ENCODE data around the gene UBE2J2. TPM values are rescaled to one million over a fixed set of nuclear protein-coding genes. Genes with fewer than 3 reads are reported as not detected.

Gene UBE2J2
- total RNA-seq, 6 experiments from 2014 or later, result 56.2 to 67.9 (median 61.1) TPM

DNA sequence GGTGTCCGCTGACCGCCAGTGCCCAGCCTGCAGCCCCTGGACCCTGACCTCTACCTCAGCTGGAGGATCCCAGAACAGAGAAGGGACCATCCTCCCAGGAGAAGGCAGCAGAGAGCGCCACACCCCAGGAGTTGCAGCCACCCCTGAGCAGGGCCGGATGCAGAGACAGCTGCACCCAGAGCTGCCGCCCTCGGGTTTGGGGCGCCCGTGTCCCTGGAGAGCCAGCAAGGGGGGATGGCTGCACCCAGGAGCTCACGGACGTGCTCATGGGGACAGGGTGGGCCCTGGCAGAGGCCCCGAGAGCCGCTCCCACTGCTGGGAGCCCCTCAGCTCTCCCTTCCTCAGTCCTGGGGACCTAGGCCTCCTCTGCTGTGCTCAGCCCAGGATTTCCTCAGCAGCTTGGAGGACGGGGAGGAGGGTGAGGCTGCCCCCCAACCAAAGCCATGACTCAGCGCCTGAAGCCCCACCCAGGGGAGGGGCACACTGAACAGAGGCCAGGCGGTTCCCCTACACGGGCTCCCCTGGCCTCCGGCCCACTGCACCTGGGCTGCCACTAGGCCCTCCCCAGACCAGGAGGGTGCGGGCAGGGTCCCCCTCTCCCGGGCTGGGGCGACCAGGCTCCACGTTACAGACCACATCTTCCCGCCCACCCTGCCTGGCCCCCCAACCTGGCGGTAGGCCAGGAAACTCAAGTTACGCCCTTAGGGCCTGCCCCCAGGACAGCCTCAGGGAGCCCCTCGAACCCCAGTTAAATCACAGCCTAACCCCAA, 31.8 kb upstream of the UBE2J2 start:
- H3K27ac Mint-ChIP-seq, result peak overlapping the region; percentile 87
- peaks cover 26% of the 10 kb centered on the region for H3K4me1 Mint-ChIP-seq (ENCODE audit: low read depth)
- H3K9me3 Mint-ChIP-seq, result no peaks in the 10 kb centered on the region
- peak overlapping the region; percentile 94 for H3K4me3 Mint-ChIP-seq
- no peaks in the 10 kb centered on the region for H3K36me3 Mint-ChIP-seq (ENCODE audit: low read depth)
- H3K27me3 Mint-ChIP-seq (ENCODE audit: insufficient read depth), result peaks cover 1% of the 10 kb centered on the region
- TF ChIP-seq, protein P1, sequence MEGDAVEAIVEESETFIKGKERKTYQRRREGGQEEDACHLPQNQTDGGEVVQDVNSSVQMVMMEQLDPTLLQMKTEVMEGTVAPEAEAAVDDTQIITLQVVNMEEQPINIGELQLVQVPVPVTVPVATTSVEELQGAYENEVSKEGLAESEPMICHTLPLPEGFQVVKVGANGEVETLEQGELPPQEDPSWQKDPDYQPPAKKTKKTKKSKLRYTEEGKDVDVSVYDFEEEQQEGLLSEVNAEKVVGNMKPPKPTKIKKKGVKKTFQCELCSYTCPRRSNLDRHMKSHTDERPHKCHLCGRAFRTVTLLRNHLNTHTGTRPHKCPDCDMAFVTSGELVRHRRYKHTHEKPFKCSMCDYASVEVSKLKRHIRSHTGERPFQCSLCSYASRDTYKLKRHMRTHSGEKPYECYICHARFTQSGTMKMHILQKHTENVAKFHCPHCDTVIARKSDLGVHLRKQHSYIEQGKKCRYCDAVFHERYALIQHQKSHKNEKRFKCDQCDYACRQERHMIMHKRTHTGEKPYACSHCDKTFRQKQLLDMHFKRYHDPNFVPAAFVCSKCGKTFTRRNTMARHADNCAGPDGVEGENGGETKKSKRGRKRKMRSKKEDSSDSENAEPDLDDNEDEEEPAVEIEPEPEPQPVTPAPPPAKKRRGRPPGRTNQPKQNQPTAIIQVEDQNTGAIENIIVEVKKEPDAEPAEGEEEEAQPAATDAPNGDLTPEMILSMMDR (IDR thresholded peaks at IDR 0.05), result peak; percentile 31; the same call in 1 of the 2 replicates
- DNase-seq, result peak; percentile 62

DNA sequence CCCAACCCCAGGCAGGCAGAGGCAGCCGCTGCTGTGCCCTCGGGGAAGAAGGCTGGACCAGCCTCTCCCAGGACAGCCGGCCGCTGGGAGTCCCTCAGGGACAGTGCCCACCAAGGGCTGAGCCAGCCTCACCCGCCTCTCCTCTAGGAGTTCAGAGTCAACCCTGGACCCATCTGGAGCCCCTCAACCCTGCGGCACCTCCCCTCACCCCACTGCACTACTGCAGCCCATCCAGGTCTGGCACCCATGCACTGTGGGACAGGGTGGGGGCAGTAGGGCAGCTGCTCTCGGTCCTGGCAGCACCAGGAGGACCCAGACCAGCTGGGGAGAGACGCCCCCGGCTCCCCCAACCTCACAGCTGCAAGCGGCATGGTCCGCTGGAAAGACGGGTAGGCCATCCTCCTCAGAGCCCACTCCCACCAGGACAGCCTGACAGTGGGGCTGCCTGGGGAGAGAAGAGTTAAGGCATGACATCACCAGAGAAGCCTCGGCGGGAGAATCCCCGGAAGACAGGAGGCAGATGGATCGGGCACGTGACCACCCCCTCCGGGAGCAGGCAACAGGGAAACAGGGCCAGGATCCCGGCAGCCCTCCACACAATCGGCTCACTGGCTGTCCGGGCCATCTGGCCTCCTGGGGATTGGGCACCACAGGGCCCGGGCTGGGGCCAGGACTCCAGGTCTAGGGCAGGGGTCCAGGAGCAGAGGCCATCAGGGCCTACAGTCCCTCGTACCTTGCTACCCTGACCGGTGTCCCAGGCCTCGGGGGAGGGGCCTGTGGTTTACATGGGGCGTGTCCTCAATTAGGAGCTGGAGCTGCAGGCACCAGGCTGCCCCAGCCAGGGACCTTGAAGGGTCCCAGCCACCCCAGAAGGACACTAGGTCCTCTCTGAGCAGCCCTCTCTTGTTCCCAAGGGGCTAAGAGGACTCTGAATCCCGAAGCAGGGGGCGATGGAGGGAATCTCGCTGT, 31.0 kb upstream of the UBE2J2 start:
- no peaks in the 10 kb centered on the region for H3K9me3 Mint-ChIP-seq
- TF ChIP-seq, protein P1 (IDR thresholded peaks at IDR 0.05), result 0 out of 2 replicates have a peak, but pooled peaks have one; percentile 9

DNA sequence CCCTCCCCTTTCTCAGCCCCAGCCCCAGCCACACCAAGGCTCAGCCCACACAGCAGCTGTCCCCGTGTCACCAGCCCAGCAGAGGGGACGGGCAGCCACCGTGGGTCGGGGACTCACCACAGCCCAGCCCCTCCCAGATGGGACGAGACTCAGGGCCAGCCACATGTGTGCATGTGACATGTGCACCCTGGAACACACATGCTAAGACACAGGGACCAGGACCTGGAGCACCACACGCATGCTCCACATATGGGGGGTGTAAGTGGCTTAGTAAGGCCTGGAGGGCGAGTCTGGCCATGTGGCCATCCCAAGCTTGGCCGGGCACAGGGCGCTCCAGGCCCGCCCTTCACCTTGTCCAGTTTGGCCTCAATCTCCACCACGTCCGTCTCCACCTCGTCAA, 30.1 kb upstream of the UBE2J2 start:
- Mint-ChIP-seq H3K27me3 (ENCODE audit: insufficient read depth) (peaks cover 3% of the 10 kb centered on the region), H3K27ac (0 out of 2 replicates have a peak overlapping the region, but pooled peaks have one; percentile 7), H3K4me3 (no peak overlapping the region), H3K9me3 (no peaks in the 10 kb centered on the region), H3K36me3 (ENCODE audit: low read depth) (no peaks in the 10 kb centered on the region), H3K4me1 (ENCODE audit: low read depth) (peaks cover 26% of the 10 kb centered on the region)
- TF ChIP-seq, protein P1 (IDR thresholded peaks at IDR 0.05), result no peak
- DNase-seq, result no peak

More for the DNA sequence above, 31.0 kb upstream of the UBE2J2 start:
- Mint-ChIP-seq H3K27ac (peak overlapping the region; percentile 87), H3K27me3 (ENCODE audit: insufficient read depth) (peaks cover 3% of the 10 kb centered on the region), H3K4me1 (ENCODE audit: low read depth) (peaks cover 26% of the 10 kb centered on the region), H3K36me3 (ENCODE audit: low read depth) (no peaks in the 10 kb centered on the region), H3K4me3 (peak overlapping the region; percentile 94)
- peak; percentile 74 for DNase-seq

DNA sequence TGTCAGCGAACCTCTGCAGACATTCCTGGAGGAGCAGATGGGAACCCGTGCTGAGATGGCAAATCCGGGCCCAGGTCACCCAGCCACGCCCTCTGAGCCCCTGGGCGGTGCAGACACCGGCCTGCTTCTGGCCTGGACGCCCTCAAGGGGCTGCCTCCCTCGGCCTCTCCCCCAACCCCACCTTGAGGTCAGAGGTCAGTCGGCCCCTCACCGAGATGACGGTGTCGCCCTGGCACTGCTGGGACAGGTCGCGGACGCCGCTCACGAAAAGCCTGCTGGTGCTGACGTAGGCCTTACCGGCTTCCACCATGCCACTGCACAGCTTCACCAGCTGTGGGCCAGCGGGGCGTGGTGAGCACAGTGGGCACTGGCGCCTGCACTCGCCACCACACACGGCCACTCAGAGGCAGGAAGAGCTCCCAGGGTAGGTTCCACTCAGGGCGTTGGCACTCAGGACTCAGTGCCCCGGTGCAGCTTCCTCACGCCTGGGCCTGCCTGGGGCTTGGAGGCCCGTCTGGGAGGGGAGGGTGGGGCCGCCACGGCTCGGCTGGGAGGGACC, 29.4 kb upstream of the UBE2J2 start:
- no peak overlapping the region for H3K27ac Mint-ChIP-seq
- TF ChIP-seq, protein P1 (IDR thresholded peaks at IDR 0.05), result no peak
- peaks cover 26% of the 10 kb centered on the region for H3K4me1 Mint-ChIP-seq (ENCODE audit: low read depth)
- H3K36me3 Mint-ChIP-seq (ENCODE audit: low read depth), result no peaks in the 10 kb centered on the region
- no peaks in the 10 kb centered on the region for H3K9me3 Mint-ChIP-seq
- H3K4me3 Mint-ChIP-seq, result no peak overlapping the region
- peaks cover 3% of the 10 kb centered on the region for H3K27me3 Mint-ChIP-seq (ENCODE audit: insufficient read depth)
- no peak for DNase-seq

DNA sequence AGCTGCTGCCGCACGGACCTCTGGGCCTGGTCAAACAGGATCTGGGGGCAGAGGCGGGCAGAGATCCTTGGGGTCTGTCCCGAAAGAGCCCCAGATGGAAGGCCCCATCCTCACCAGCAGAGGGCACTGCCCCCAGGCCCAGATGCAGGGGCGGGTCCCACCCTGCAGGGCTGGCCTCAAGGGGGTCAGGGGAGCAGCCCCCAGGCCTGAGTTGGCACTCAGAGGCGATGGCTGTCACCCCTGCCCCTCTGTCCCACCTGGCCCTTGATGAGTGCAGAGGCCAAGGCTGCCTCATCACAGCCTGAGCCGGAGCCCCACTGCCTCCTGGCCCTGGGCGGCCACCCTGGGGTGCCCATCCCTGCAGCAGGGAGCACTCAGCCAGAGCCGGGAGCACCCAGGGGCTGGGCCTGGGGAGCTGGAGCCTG, 28.4 kb upstream of the UBE2J2 start:
- H3K27ac Mint-ChIP-seq, result no peak overlapping the region
- DNase-seq, result no peak
- H3K4me3 Mint-ChIP-seq, result no peak overlapping the region
- H3K4me1 Mint-ChIP-seq (ENCODE audit: low read depth), result peaks cover 24% of the 10 kb centered on the region
- no peaks in the 10 kb centered on the region for H3K36me3 Mint-ChIP-seq (ENCODE audit: low read depth)
- H3K9me3 Mint-ChIP-seq, result no peaks in the 10 kb centered on the region
- TF ChIP-seq, protein P1 (IDR thresholded peaks at IDR 0.05), result peak; percentile 77
- H3K27me3 Mint-ChIP-seq (ENCODE audit: insufficient read depth), result peaks cover 3% of the 10 kb centered on the region

Measured in HFFc6 (cell line).